HepG2 (cell line): ENCODE results near the gene NEGR1. TPM values are rescaled to one million over a fixed set of nuclear protein-coding genes. Genes with fewer than 3 reads are reported as not detected.

Experiments
- ATAC-seq: fragments of 200-7000 bp; cut with Tn5 transposase; 3 replicates; pipeline ENCODE4 v1.9.1; 2020; ENCODE audit warnings: mild to moderate bottlenecking, moderate library complexity
- BruUV-seq: library from RNA; stranded (reverse); fragments of 400-500 nt; replicated peaks from 2 replicates; lab custom pipeline; 2021; lab: Mats Ljungman, UMichigan
- CTCF ChIA-PET: fragments of 300-600 bp; formaldehyde crosslinking; extraction: SDS; loops from one replicate; lab custom pipeline; 2021; ENCODE audit warnings: low total read pairs, inconsistent platforms, low intra/inter-chr PET ratio; lab: Yijun Ruan, JAX
- POLR2A ChIA-PET: fragments of 350-600 bp; sonication (Branson Sonifier 250); formaldehyde crosslinking; loops from one replicate; lab custom pipeline; 2020; ENCODE audit warnings: antibody characterized with exemption, inconsistent platforms; lab: Yijun Ruan, JAX
- DNase-seq: peaks from one replicate; pipeline ENCODE4 v3.0.0-alpha.2; 2015; ENCODE audit warnings: low spot score
- FAIRE-seq: peaks from 3 replicates; lab custom pipeline; 2011; peaks lifted over from hg19 to GRCh38; lab: Jason Lieb, UNC
- H2AFZ ChIP-seq: one replicate; pipeline ENCODE4 v1.6.1; 2011; ENCODE audit warnings: low read length, inconsistent platforms
- H3K27ac ChIP-seq: fragments of 300-600 bp; 3 replicates; pipeline ENCODE4 v1.8.0; 2011; ENCODE audit warnings: mixed run types, mild to moderate bottlenecking, mixed read lengths, low read length, inconsistent platforms; ENCODE audit not compliant: insufficient read depth; ENCODE audit errors: extremely low read length
- H3K27me3 ChIP-seq, 2 experiments: fragments of 200-600 bp in 1 of 2; 2 replicates in 1 of 2; 3 replicates in 1 of 2; pipeline versions ENCODE4 v1.6.0 to v1.8.0; 2011; ENCODE audit warnings: low read length in 2 of 2, mild to moderate bottlenecking in 2 of 2, moderate library complexity in 2 of 2, inconsistent platforms in 1 of 2; ENCODE audit not compliant: insufficient read depth in 2 of 2, control insufficient read depth in 1 of 2
- H3K36me3 ChIP-seq, 2 experiments: fragments of 200-600 bp in 1 of 2; replicated peaks in 1 of 2; 2 replicates in 1 of 2; 3 replicates in 1 of 2; pipeline versions ENCODE4 v1.5.1 to v1.8.0; 2011; ENCODE audit warnings: low read length in 2 of 2, inconsistent platforms in 1 of 2; ENCODE audit not compliant: insufficient read depth in 2 of 2, control insufficient read depth in 1 of 2
- H3K4me1 ChIP-seq: 2 replicates; pipeline ENCODE4 v1.5.1; 2012; ENCODE audit warnings: low read length, inconsistent platforms; ENCODE audit not compliant: insufficient read depth
- H3K4me2 ChIP-seq: 2 replicates; pipeline ENCODE4 v1.6.0; 2011; ENCODE audit warnings: low read depth, low read length, inconsistent platforms
- H3K4me3 ChIP-seq, 3 experiments: fragments of 200-600 bp in 1 of 3; sonication (generic), shearing (Covaris generic) in 1 of 3; replicated peaks in 1 of 3; 2 replicates each; pipeline ENCODE4 v1.5.1; 2011 to 2016; ENCODE audit warnings: low read length in 3 of 3, inconsistent platforms in 2 of 3, low read depth in 2 of 3, mild to moderate bottlenecking in 2 of 3, control low read depth in 1 of 3, mixed read lengths in 1 of 3; ENCODE audit not compliant: insufficient read depth in 1 of 3
- H3K79me2 ChIP-seq: one replicate; pipeline ENCODE4 v1.6.1; 2011; ENCODE audit warnings: low read length, inconsistent platforms; ENCODE audit not compliant: insufficient read depth
- H3K9ac ChIP-seq: 2 replicates; pipeline ENCODE4 v1.6.0; 2011; ENCODE audit warnings: mild to moderate bottlenecking, low read depth, low read length, inconsistent platforms; ENCODE audit not compliant: insufficient read depth
- H3K9me3 ChIP-seq: 2 replicates; pipeline ENCODE4 v1.5.1; 2012; ENCODE audit warnings: mild to moderate bottlenecking, low read length
- H4K20me1 ChIP-seq: 2 replicates; pipeline ENCODE4 v1.6.0; 2011; ENCODE audit warnings: inconsistent platforms, mild to moderate bottlenecking, low read length, moderate library complexity; ENCODE audit not compliant: insufficient read depth
- CBX1 ChIP-seq: IDR thresholded peaks from one replicate; pipeline ENCODE4 v1.6.1; 2016; ENCODE audit warnings: antibody characterized with exemption, low read depth
- GPN1 ChIP-seq: sonication (generic); formaldehyde crosslinking; IDR thresholded peaks from 2 replicates; pipeline ENCODE4 v1.5.1; 2020; ENCODE audit warnings: missing genetic modification reagents, borderline replicate concordance
- HIVEP1 ChIP-seq: sonication (generic); formaldehyde crosslinking; IDR thresholded peaks from 2 replicates; pipeline ENCODE4 v1.4.0; 2020; ENCODE audit warnings: mild to moderate bottlenecking, missing genetic modification reagents
- KMT2B ChIP-seq: IDR thresholded peaks from 2 replicates; pipeline ENCODE4 v1.6.1; 2016; ENCODE audit warnings: missing genetic modification reagents, missing compliant biosample characterization
- SAP130 ChIP-seq: IDR thresholded peaks from 2 replicates; pipeline ENCODE4 v1.6.1; 2016; ENCODE audit warnings: low read depth
- TBX3 ChIP-seq: fragments of 450-650 bp; IDR thresholded peaks from 2 replicates; pipeline ENCODE4 v1.6.1; 2017; ENCODE audit warnings: antibody characterized with exemption, mild to moderate bottlenecking, inconsistent platforms, borderline replicate concordance
- ZNF225 ChIP-seq: sonication (generic); formaldehyde crosslinking; IDR thresholded peaks from 2 replicates; pipeline ENCODE4 v1.4.0; 2020; ENCODE audit warnings: mild to moderate bottlenecking, missing genetic modification reagents
- ZNF230 ChIP-seq: sonication (generic); formaldehyde crosslinking; IDR thresholded peaks from 2 replicates; pipeline ENCODE4 v1.4.0; 2020; ENCODE audit warnings: mild to moderate bottlenecking, missing genetic modification reagents
- ZNF260 ChIP-seq: sonication (generic); formaldehyde crosslinking; IDR thresholded peaks from 2 replicates; pipeline ENCODE4 v1.4.0; 2020; ENCODE audit warnings: missing genetic modification reagents, low read depth, mild to moderate bottlenecking, borderline replicate concordance
- ZNF326 ChIP-seq: sonication (generic); formaldehyde crosslinking; IDR thresholded peaks from 2 replicates; pipeline ENCODE4 v1.4.0; 2020; ENCODE audit warnings: missing genetic modification reagents, borderline replicate concordance
- ZNF468 ChIP-seq: sonication (generic); formaldehyde crosslinking; IDR thresholded peaks from 2 replicates; pipeline ENCODE4 v1.8.0; 2022; ENCODE audit warnings: mild to moderate bottlenecking, moderate library complexity, missing genetic modification reagents
- ZNF816 ChIP-seq: sonication (generic); formaldehyde crosslinking; IDR thresholded peaks from 2 replicates; pipeline ENCODE4 v1.8.0; 2022; ENCODE audit warnings: missing genetic modification reagents, mild to moderate bottlenecking, borderline replicate concordance
- ZSCAN30 ChIP-seq: sonication (generic); formaldehyde crosslinking; IDR thresholded peaks from 2 replicates; pipeline ENCODE4 v1.5.0; 2020; ENCODE audit warnings: mild to moderate bottlenecking, missing genetic modification reagents
- WGBS: methylation state at CpG from one replicate; pipeline ENCODE4 v1.1.6; 2017; ENCODE audit warnings: low lambda C conversion rate; 5-methylcytosine and 5-hydroxymethylcytosine counted together
- in situ Hi-C: cut with HindIII; loops from 2 replicates; pipeline ENCODE4 v1.10.0; 2017; ENCODE audit warnings: low pct_unique_long_range_greater_than_20kb; ENCODE audit not compliant: extremely low pct_ligation_motif_present
- intact Hi-C: fragments of 100-400 bp; cut with micrococcal nuclease; formaldehyde crosslinking; loops from one replicate; pipeline ENCODE4 v1.10.0; 2022; ENCODE audit not compliant: unreplicated experiment
- polyA plus RNA-seq, 8 experiments: library from polyadenylated mRNA; depleted of rRNA in 3 of 8; stranded (reverse) in 7 of 8; unstranded in 1 of 8; fragments of >200 nt; fragmentation: Illumina TruSeq in 4 of 8; extraction: Trizol in 4 of 8; gene quantifications; 2 replicates each; pipeline versions ENCODE4 v1.2.1 to v1.2.3, GENCODE V29; 2011 to 2016; ENCODE audit warnings: low read depth in 4 of 8, missing spikeins in 1 of 8, mixed read lengths in 1 of 8; ENCODE audit not compliant: insufficient read depth in 1 of 8
- total RNA-seq, 5 experiments: library from RNA; depleted of rRNA; stranded (reverse); fragments of >200 nt; fragmentation: Illumina TruSeq; extraction: Trizol; gene quantifications; 2 replicates each; pipeline ENCODE4 v1.2.3, GENCODE V29; 2016; ENCODE audit warnings: low read depth in 1 of 5
- TF ChIP-seq, protein P1 (sequence below), 2 experiments: fragments of 450-650 bp in 1 of 2; sonication (generic) in 1 of 2; formaldehyde crosslinking; IDR thresholded peaks; 2 replicates each; pipeline versions ENCODE4 v1.5.0 to v1.8.0; 2020 to 2022; ENCODE audit warnings: mild to moderate bottlenecking in 1 of 2, missing genetic modification reagents in 1 of 2
- TF ChIP-seq, protein P2 (sequence below): sonication (generic); formaldehyde crosslinking; IDR thresholded peaks from 2 replicates; pipeline ENCODE4 v1.4.0; 2020; ENCODE audit warnings: mild to moderate bottlenecking, missing genetic modification reagents
- TF ChIP-seq, protein P3 (sequence below): sonication (generic); formaldehyde crosslinking; conservative IDR thresholded peaks from 2 replicates; pipeline ENCODE4 v1.8.0; 2022; ENCODE audit warnings: missing genetic modification reagents

Gene NEGR1
- total and polyA plus RNA-seq, 2 of the 13 experiments (the other 11 are each of a cell fraction or from before 2014, with no cell fraction given): not detected

DNA sequence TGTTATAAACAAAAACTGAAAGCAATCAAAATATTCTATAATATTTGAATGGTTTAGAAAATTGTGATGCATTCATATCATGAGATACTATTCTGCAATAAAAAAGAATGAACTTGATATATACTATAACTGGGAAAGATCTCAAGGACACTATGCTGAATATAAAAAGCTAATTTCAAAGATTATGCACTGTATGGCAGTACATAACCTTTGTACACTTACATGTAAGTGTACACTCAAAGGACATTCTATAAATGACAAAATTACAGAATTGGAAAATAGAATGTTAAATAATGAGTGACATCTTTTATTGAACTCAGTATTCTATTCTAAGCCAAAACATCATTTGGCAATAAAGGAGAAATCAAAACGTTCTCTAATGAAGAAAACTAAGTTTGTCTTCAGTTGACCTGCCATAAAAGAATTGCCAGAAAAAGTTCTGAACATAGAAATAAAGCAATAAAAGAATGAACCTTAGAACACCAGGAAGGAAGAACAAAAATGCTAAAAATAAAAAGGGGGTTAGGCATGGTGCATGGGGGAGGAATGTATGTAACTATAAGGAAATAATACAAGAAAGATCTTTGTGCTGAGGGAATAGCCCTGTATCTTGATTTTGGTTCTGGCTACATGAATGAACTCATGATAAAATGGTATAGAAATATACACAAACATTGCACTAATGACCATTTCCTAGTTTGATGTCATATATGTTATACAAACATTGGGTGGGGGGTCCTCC lies 519.7 kb downstream of the NEGR1 start (continued):
- TF ChIP-seq, protein P1, sequence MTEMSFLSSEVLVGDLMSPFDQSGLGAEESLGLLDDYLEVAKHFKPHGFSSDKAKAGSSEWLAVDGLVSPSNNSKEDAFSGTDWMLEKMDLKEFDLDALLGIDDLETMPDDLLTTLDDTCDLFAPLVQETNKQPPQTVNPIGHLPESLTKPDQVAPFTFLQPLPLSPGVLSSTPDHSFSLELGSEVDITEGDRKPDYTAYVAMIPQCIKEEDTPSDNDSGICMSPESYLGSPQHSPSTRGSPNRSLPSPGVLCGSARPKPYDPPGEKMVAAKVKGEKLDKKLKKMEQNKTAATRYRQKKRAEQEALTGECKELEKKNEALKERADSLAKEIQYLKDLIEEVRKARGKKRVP (CRISPR knock-in tag; IDR thresholded peaks at IDR 0.05): no peak
- TF ChIP-seq ZSCAN30 (CRISPR knock-in tag) (no peak), ZNF230 (CRISPR knock-in tag) (no peak), CBX1 (no peak), ZNF326 (CRISPR knock-in tag) (no peak)

DNA sequence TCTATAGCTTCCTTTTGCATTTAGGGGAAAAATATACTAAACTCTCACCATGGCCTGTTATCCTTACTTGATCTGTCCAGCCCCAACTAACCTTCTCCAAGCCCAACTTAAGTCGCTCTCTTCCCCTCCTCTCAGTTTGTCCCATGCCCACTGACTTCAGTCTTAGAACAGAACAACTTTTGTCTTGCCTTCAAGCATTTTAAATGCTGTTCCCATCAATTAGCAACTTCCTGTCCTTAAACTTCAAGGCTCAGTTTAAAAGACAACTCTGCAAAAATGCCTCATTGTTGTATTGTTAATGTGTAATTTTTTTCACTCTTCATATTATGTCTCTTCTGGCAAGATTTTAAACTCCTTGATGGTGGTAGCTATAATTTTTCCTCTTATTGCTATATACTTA lies 526.9 kb downstream of the NEGR1 start:
- Histone ChIP-seq H3K4me3 (no peak overlapping the region), H2AFZ (no peak overlapping the region), H3K9me3 (peaks cover under 1% of the 10 kb centered on the region; the same call in 1 of the 2 replicates), H3K27me3 (no peaks in the 10 kb centered on the region), H3K4me2 (no peak overlapping the region), H3K36me3 (no peaks in the 10 kb centered on the region), H3K79me2 (no peaks in the 10 kb centered on the region), H3K4me1 (no peaks in the 10 kb centered on the region)
- FAIRE-seq (no peak), ATAC-seq (no peak), DNase-seq (no peak)
- ChIA-PET POLR2A (no interaction called here), CTCF (no interaction called here)
- in situ Hi-C loops: no loop called here
- intact Hi-C loops: no loop called here
- WGBS: 3% methylated on average over 1 of the region's 1 CpG
- no TSS peak for BruUV-seq
- no peak for TF ChIP-seq KMT2B (CRISPR knock-in tag)
- no peak for TF ChIP-seq HIVEP1 (CRISPR knock-in tag)
- TF ChIP-seq ZNF816 (CRISPR knock-in tag): no peak
- TF ChIP-seq TBX3: no peak
- TF ChIP-seq ZNF260 (CRISPR knock-in tag): no peak
- TF ChIP-seq, protein P2, sequence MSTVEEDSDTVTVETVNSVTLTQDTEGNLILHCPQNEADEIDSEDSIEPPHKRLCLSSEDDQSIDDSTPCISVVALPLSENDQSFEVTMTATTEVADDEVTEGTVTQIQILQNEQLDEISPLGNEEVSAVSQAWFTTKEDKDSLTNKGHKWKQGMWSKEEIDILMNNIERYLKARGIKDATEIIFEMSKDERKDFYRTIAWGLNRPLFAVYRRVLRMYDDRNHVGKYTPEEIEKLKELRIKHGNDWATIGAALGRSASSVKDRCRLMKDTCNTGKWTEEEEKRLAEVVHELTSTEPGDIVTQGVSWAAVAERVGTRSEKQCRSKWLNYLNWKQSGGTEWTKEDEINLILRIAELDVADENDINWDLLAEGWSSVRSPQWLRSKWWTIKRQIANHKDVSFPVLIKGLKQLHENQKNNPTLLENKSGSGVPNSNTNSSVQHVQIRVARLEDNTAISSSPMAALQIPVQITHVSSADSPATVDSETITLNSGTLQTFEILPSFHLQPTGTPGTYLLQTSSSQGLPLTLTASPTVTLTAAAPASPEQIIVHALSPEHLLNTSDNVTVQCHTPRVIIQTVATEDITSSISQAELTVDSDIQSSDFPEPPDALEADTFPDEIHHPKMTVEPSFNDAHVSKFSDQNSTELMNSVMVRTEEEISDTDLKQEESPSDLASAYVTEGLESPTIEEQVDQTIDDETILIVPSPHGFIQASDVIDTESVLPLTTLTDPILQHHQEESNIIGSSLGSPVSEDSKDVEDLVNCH: no peak
- no peak for TF ChIP-seq GPN1 (CRISPR knock-in tag)
- TF ChIP-seq ZNF468 (CRISPR knock-in tag): no peak
- TF ChIP-seq, protein P3, sequence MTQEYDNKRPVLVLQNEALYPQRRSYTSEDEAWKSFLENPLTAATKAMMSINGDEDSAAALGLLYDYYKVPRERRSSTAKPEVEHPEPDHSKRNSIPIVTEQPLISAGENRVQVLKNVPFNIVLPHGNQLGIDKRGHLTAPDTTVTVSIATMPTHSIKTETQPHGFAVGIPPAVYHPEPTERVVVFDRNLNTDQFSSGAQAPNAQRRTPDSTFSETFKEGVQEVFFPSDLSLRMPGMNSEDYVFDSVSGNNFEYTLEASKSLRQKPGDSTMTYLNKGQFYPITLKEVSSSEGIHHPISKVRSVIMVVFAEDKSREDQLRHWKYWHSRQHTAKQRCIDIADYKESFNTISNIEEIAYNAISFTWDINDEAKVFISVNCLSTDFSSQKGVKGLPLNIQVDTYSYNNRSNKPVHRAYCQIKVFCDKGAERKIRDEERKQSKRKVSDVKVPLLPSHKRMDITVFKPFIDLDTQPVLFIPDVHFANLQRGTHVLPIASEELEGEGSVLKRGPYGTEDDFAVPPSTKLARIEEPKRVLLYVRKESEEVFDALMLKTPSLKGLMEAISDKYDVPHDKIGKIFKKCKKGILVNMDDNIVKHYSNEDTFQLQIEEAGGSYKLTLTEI (CRISPR knock-in tag): no peak
- TF ChIP-seq ZNF225 (CRISPR knock-in tag): no peak
- no peak for TF ChIP-seq SAP130 (CRISPR knock-in tag)
- TF ChIP-seq, all 625 proteins: peak for 0
- H3K27ac ChIP-seq: no peak overlapping the region
- H3K9ac ChIP-seq: no peak overlapping the region
- no peaks in the 10 kb centered on the region for H4K20me1 ChIP-seq
